Activated CD8-positive, alpha-beta memory T cell treated with anti-CD3 and anti-CD28 coated beads, Interleukin-2, amount 10 ng/mL, durations not matched to agents 7 days and 5 days (primary cell): ENCODE measurements around the gene RPN1. TPM values are rescaled to one million over a fixed set of nuclear protein-coding genes. Genes with fewer than 3 reads are reported as not detected.
"Not testable (repeated sequence)": the region's sequence is repeated elsewhere in the genome, so short reads cannot be mapped to it uniquely, and the experiment has no call there.

Source experiments
- ATAC-seq: fragments of 150-1000 bp; cut with Tn5 transposase; one replicate; pipeline ENCODE4 v1.10.0; 2021; ENCODE audit warnings: moderate library complexity
- CTCF ChIA-PET: fragments of 350-600 bp; sonication (Branson Sonifier 250); formaldehyde crosslinking; loops from one replicate; lab custom pipeline; 2021; ENCODE audit warnings: antibody characterized with exemption; lab: Charles Lee
- DNase-seq: peaks from one replicate; pipeline ENCODE4 v3.0.0-alpha.2; 2020
- H3K27ac Mint-ChIP-seq: one replicate; pipeline ENCODE4 v1.8.0; 2021; ENCODE audit warnings: mild to moderate bottlenecking, mixed read lengths
- H3K27me3 Mint-ChIP-seq: one replicate; pipeline ENCODE4 v1.8.0; 2021; ENCODE audit warnings: mixed read lengths
- H3K36me3 Mint-ChIP-seq: one replicate; pipeline ENCODE4 v1.8.0; 2021; ENCODE audit warnings: mild to moderate bottlenecking, mixed read lengths
- H3K4me1 Mint-ChIP-seq: one replicate; pipeline ENCODE4 v1.8.0; 2021; ENCODE audit warnings: mixed read lengths
- H3K4me3 Mint-ChIP-seq: one replicate; pipeline ENCODE4 v1.8.0; 2021; ENCODE audit warnings: mild to moderate bottlenecking, moderate library complexity, mixed read lengths
- H3K9me3 Mint-ChIP-seq: one replicate; pipeline ENCODE4 v1.8.0; 2022; ENCODE audit warnings: low read depth, mixed read lengths
- total RNA-seq, 2 experiments: library from RNA; stranded (reverse); gene quantifications; one replicate each; pipeline ENCODE4 v1.2.3, GENCODE V29; 2021

The RPN1 gene
- total RNA-seq, 2 experiments from 2014 or later = 151 to 175 TPM

DNA sequence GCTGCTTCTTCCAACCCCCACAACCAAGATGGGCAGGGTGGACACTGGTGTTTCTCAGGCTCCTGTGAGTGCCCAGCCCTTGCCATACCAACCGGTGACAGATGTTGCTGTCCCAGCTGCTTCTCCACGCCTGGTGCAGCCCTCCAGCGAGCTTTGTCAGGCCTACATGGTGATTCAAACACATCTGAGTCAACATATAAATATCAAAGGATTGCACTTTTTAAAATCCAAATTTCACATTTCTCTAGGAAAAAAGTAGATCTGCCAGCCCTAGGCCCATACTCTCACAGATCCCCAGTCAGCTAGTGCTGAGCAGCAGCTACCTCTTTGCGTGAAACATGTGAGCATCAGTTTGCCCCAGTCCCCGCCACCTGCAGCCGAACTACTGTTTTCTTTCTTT, 52.7 kb downstream of the RPN1 start:
- Mint-ChIP-seq H3K27me3 (no peaks in the 10 kb centered on the region), H3K4me3 (no peak overlapping the region), H3K4me1 (peaks cover 14% of the 10 kb centered on the region), H3K27ac (no peak overlapping the region), H3K9me3 (no peaks in the 10 kb centered on the region), H3K36me3 (no peaks in the 10 kb centered on the region)
- CTCF ChIA-PET = interaction anchor here (1.1 to 4.6 kb wide), 2 partner anchors 10 to 172 kb away, joined by 3 to 30 read pairs; no protein-coding TSS in a partner anchor
- no peak for ATAC-seq
- DNase-seq = no peak

DNA sequence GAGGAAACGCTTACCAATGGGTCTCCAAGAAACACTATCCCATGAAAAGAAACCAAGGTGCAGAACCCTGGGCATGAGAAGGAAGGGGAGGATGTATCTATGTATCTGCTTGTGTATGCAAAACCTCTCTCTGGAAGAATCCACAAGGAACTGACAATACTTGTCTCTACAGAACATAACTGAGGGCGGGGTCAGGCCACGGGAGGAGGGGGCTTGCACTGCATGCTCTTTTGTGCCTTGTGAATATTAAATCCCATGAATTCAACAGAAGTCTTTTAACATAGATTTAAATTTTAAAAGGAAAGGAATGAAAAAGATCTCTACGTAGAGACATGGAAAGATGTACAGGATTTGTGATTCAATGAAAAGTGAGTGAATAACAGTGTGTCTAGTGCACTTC, 57.8 kb downstream of the RPN1 start:
- H3K27ac Mint-ChIP-seq = no peak overlapping the region
- peaks cover 4% of the 10 kb centered on the region for H3K36me3 Mint-ChIP-seq
- H3K9me3 Mint-ChIP-seq = peaks cover 3% of the 10 kb centered on the region
- peaks cover 27% of the 10 kb centered on the region for H3K4me1 Mint-ChIP-seq
- no peak overlapping the region for H3K4me3 Mint-ChIP-seq
- CTCF ChIA-PET = no interaction called here
- DNase-seq = no peak
- H3K27me3 Mint-ChIP-seq = no peaks in the 10 kb centered on the region
- no peak for ATAC-seq

DNA sequence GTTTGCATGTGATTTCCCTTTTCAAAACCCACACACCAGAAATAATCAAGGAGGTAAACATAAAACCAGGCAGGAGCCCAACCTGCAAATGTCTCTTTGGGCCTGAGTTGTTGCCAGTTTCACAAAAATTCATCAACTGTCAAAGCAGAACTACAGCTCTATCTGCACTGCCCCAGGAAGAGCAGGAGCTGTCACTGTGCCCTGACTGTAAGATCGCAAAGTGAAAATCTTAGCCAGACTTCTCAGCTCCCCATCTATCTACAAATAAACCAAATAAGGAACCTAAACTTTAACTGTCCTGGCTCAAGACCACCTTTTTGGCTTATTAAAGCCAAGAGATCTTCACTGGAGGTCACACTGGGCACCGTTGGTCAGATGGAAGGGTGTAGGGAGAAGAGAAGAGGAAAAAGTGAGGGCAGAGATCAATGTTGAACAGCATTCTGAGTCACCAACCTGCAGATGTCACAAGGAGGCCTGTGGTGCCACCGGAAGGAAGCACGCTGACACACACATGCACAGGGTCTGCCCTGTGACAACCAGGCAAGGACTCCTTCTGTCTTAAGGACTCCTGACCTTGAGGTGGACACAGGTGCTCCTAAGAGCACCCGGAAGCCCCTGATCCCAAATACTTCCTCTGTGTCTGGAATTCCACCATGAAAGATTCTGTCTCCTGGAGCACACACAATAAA, 58.7 kb downstream of the RPN1 start:
- peak; percentile 63 for ATAC-seq
- Mint-ChIP-seq H3K27ac (peak overlapping the region; percentile 66), H3K36me3 (peaks cover 4% of the 10 kb centered on the region), H3K9me3 (peaks cover 3% of the 10 kb centered on the region), H3K27me3 (no peaks in the 10 kb centered on the region), H3K4me1 (peaks cover 27% of the 10 kb centered on the region), H3K4me3 (no peak overlapping the region)
- DNase-seq = peak; percentile 53
- CTCF ChIA-PET = no interaction called here

DNA sequence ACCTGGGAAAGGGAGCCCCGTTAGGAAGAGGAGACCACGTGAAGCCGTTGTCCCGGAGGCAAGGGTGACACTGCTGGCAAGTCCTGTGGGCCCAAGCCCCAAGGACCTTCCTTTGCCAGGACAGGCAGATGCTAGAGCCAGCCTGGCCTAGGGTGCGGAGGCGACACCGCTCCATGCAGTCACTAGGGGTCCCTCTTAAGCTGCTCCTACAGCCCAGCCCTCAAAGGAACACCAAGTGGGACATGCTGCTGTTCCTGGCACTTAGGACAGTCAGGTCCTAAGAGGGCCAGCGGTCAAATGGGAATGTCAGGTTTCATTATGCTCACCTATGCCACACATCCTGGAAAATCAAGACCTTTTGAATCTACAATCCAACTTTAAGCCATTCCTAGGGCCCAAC, 59.7 kb downstream of the RPN1 start:
- DNase-seq = no peak
- Mint-ChIP-seq H3K9me3 (peaks cover 3% of the 10 kb centered on the region), H3K4me3 (no peak overlapping the region), H3K27ac (no peak overlapping the region), H3K4me1 (peaks cover 27% of the 10 kb centered on the region), H3K36me3 (peaks cover 4% of the 10 kb centered on the region), H3K27me3 (peaks cover 4% of the 10 kb centered on the region)
- CTCF ChIA-PET = no interaction called here
- no peak for ATAC-seq

DNA sequence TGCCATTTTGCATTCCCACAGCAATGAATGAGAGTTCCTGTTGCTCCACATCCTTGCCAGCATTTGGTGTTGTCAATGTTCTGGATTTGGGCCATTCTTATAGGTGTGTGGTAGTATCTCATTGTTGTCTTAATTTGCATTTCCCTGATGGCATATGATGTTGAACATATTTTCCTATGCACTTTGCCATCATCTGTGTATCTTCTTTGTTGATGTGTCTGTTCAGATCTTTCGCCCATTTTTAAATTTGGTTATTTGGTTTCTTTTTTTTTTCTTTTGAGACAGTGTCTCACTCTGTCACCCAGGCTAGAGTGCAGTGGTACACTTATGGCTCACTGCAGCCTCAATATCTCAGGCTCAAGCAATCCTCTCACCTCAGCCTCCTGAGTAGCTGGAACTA, 60.6 kb downstream of the RPN1 start:
- peaks cover 20% of the 10 kb centered on the region for H3K4me1 Mint-ChIP-seq
- H3K27me3 Mint-ChIP-seq, H3K9me3 Mint-ChIP-seq, H3K36me3 Mint-ChIP-seq, DNase-seq, ATAC-seq, H3K27ac Mint-ChIP-seq, H3K4me3 Mint-ChIP-seq, CTCF ChIA-PET: not testable (repeated sequence)

DNA sequence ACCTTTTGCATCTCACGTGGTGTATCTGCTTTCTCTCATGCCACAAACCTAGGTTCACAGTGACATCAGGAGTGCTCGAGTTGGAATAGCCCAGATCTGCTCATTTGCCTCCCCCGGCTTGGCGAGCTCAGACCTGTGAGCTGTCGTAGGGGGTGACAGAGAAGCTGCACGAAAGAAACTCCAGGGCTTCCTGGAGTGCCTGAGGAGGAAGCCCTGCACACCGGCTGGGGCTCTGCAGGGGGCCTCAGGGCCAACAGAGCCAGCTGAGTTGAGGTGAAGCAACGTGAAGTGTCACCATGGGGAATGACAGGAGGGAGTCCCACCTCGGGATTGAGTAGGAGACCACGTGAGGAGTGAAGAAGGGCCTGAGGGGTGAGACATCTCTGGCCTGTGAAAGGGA, 62.5 kb downstream of the RPN1 start:
- no peak for DNase-seq
- CTCF ChIA-PET = interaction anchor here (1.0 to 2.0 kb wide), 3 partner anchors 19 to 349 kb away, joined by 4 to 6 read pairs (median 4); no protein-coding TSS in a partner anchor
- peaks cover 4% of the 10 kb centered on the region for H3K36me3 Mint-ChIP-seq
- peaks cover 13% of the 10 kb centered on the region for H3K4me1 Mint-ChIP-seq
- H3K27ac Mint-ChIP-seq = no peak overlapping the region
- H3K9me3 Mint-ChIP-seq = peaks cover 3% of the 10 kb centered on the region
- ATAC-seq = no peak
- H3K27me3 Mint-ChIP-seq = peaks cover 13% of the 10 kb centered on the region
- no peak overlapping the region for H3K4me3 Mint-ChIP-seq

DNA sequence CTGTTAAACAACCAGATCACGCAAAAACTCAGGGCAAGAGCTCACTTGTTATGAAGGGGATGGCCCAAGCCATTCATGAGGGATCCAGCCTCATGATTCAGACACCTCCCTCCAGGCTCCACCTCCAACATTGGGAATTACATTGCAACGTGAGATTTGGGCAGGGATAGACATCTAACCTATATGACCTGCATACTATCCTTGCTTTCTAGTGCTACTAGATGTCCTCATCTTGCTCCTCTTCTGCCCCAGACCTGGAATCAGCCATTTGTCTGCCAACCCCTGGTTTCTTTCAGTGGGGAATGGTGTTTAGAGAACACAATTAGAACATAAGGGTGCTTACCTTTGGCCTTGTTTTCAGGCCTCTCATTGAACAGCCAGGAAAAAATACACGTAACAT, 63.2 kb downstream of the RPN1 start:
- ATAC-seq (no peak), DNase-seq (no peak)
- Mint-ChIP-seq H3K36me3 (peaks cover 4% of the 10 kb centered on the region), H3K4me1 (peaks cover 13% of the 10 kb centered on the region), H3K4me3 (no peak overlapping the region), H3K27ac (no peak overlapping the region), H3K9me3 (peaks cover 3% of the 10 kb centered on the region), H3K27me3 (peaks cover 17% of the 10 kb centered on the region)
- CTCF ChIA-PET = interaction anchor here (2.0 kb wide), 1 partner anchor 22 kb away, joined by 6 read pairs; no protein-coding TSS in a partner anchor

DNA sequence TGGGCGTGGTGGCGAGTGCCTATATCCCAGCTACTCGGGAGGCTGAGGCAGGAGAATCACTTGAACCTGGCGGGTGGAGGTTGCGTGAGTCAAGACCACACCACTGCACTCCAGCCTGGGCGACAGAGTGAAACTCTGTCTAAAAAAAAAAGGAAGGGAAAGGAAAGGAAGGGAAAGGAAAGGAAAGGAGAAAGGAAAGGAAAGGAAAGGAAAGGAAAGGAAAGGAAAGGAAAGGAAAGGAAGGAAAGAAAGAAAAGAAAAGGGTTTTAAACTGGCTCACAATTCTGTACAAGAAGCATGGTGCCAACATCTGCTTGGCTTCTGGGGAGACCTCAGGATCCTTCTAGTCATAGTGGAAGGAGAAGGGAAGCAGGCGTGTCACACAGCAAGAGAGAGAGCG, 63.7 kb downstream of the RPN1 start:
- H3K27ac Mint-ChIP-seq = not testable (repeated sequence)

DNA sequence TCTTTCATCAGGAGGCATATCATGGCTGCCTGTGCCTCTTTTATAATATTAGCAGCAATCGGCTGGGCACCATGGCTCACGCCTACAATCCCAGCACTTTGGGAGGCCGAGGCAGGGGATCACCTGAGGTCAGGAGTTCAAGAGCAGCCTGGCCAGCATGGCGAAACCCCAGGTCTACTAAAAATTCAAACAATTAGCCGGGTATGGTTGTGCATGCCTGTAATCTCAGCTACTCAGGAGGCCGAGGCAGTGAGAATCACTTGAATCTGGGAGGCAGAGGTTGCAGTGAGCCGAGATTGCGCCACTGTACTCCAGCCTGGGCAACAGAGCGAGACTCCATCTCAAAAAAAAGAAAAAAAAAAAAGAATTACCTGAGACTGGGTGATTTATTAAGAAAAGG, 64.2 kb downstream of the RPN1 start:
- DNase-seq, H3K9me3 Mint-ChIP-seq, H3K36me3 Mint-ChIP-seq, CTCF ChIA-PET, H3K4me1 Mint-ChIP-seq, ATAC-seq, H3K4me3 Mint-ChIP-seq, H3K27ac Mint-ChIP-seq: not testable (repeated sequence)
- peaks cover 18% of the 10 kb centered on the region for H3K27me3 Mint-ChIP-seq

More for the DNA sequence above, 63.7 kb downstream of the RPN1 start:
- not testable (repeated sequence) for H3K36me3 Mint-ChIP-seq, DNase-seq, H3K9me3 Mint-ChIP-seq, H3K4me3 Mint-ChIP-seq, ATAC-seq
- Mint-ChIP-seq H3K4me1 (peaks cover 10% of the 10 kb centered on the region), H3K27me3 (peaks cover 18% of the 10 kb centered on the region)
- CTCF ChIA-PET = interaction anchor here (2.0 kb wide), 1 partner anchor 22 kb away, joined by 6 read pairs; no protein-coding TSS in a partner anchor

DNA sequence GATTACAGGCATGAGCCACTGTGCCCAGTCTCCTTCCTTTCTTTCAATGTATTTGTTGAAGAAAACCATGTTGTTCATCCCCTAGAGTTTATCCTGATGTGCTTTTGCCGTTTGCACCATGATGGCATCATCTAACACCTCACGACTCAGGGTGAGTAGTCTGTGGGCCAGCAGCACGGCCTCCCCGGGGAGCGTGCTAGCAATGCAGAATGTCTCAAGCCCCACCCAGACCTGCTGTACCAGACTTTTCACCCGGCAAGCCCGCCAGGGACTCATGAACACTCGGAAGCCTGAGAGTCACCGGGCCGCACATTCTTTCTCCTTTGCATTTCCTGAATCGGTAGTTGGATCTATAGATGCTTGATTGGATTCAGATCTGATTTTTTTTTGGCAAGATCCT, 64.6 kb downstream of the RPN1 start:
- peaks cover 18% of the 10 kb centered on the region for H3K27me3 Mint-ChIP-seq
- H3K36me3 Mint-ChIP-seq = peaks cover 4% of the 10 kb centered on the region
- CTCF ChIA-PET = no interaction called here
- peaks cover 3% of the 10 kb centered on the region for H3K9me3 Mint-ChIP-seq
- H3K4me1 Mint-ChIP-seq = peaks cover 9% of the 10 kb centered on the region
- ATAC-seq = no peak
- no peak overlapping the region for H3K4me3 Mint-ChIP-seq
- no peak overlapping the region for H3K27ac Mint-ChIP-seq
- no peak for DNase-seq

DNA sequence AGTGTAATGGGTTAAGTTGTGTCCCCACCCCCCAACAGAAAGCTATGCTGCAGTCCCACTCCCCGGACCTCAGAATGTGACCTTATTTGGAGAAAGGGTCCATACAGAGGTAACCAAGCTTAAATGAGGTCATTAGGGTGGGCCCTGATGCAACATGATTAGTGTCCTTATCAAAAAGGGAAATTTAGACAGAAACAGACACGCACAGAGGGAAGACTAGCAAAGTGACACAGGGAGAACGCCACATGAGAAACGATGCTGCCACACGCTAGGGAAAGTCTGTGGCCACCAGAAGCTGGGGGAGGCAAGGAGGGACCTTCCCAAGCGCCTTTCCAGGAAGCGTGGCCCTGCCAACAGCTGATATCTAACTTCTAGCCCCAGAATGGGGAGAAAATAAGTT, 65.4 kb downstream of the RPN1 start:
- CTCF ChIA-PET = interaction anchor here (0.7 to 1.2 kb wide), 3 partner anchors 11 to 489 kb away, joined by 3 to 5 read pairs (median 4); no protein-coding TSS in a partner anchor
- Mint-ChIP-seq H3K9me3 (peaks cover 3% of the 10 kb centered on the region), H3K4me3 (no peak overlapping the region), H3K36me3 (peaks cover 4% of the 10 kb centered on the region), H3K27me3 (peaks cover 18% of the 10 kb centered on the region), H3K27ac (no peak overlapping the region), H3K4me1 (peaks cover 9% of the 10 kb centered on the region)
- DNase-seq = no peak
- ATAC-seq = no peak

DNA sequence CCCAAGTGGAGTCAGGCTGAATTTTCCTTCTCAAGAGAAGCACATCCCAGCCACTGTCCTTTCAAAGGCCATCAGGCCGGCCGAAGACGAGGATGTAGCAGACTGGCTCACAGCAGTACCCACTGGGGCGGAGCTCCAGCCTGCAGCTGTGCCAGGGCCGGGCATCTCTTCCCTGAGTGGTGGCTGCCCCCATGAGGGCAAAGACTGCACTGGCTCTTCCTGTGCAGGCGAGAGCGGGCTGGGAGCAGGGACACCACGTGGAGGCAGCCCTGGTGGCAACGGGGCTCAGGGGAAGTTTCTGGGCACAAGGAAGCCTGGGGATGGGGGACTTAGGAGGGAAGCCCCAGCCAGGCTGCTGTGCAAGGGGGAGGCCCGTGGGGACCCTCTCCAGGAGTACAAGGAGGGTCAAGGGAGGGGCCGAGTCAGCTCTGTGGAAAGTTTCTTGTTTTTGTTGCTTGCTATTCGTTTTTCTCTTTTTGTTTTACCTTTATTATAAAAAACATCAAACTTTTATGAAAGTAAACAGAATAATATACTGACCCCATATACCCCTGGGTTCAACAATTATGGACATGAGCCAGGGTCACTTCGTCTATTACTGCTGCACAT, 66.1 kb downstream of the RPN1 start:
- Mint-ChIP-seq H3K4me1 (peaks cover 9% of the 10 kb centered on the region), H3K9me3 (no peaks in the 10 kb centered on the region), H3K27ac (no peak overlapping the region), H3K27me3 (peaks cover 18% of the 10 kb centered on the region), H3K36me3 (no peaks in the 10 kb centered on the region), H3K4me3 (no peak overlapping the region)
- ATAC-seq (peak; percentile 79), DNase-seq (peak; percentile 57)
- CTCF ChIA-PET = interaction anchor here (0.6 to 1.4 kb wide), 5 partner anchors 10 to 616 kb away, joined by 3 to 7 read pairs (median 5); no protein-coding TSS in a partner anchor

DNA sequence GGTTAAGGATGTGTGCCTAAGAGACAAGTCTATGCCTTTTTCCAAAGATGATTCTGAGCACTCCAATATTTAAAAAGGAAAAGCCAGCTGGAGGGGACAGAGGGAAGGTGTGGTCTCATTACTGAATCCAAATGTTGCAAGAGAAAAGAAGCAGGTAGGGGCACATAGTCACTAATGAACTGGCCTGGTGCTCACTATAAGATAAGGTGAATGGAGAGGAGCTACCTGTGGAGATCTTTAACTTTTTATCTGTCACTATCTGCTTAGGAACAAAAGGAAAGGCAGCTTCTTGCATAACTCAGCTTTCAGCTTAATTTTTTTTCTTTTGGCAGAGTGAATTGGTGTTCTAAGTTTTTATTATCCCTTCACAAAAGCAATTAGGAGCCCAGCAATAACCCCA, 69.1 kb downstream of the RPN1 start:
- Mint-ChIP-seq H3K27me3 (peaks cover 18% of the 10 kb centered on the region), H3K4me1 (no peaks in the 10 kb centered on the region), H3K36me3 (no peaks in the 10 kb centered on the region), H3K4me3 (no peak overlapping the region), H3K9me3 (no peaks in the 10 kb centered on the region), H3K27ac (no peak overlapping the region)
- DNase-seq = no peak
- no peak for ATAC-seq
- CTCF ChIA-PET = interaction anchor here (1.6 to 1.7 kb wide), 2 partner anchors 9 to 27 kb away, joined by 4 read pairs; no protein-coding TSS in a partner anchor
